T-helper 1 cell (primary cell): ENCODE results near the gene EXOC3L1.

Experiments
- DNase-seq, 5 donors: peaks; one replicate each; pipeline ENCODE4 v3.0.0-alpha.2; 2012 to 2020

EXOC3L1 gene

DNA sequence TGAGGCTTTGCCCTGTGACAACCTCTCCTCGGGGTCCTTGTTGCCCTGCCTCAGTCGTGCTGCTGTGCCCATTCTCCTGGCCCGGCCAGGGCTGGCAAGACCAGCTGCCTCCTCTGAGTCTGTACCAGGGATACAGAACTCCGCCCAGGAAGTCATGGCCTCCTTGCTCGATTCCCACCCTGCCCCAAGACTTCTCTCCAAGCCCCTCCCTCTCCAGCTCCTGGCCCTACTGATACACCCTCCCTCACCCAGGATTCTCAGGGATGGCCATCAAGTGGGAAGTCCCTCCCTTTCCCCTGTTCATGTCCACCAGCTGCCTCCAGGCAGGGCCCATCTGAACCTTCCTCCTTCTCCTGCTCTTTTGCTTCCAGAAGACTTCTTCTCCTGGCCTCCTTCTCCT lies 25.8 kb upstream of the EXOC3L1 start:
- no peak for DNase-seq

- DNase-seq, result no peak
These were observed 23.5 kb upstream of the EXOC3L1 start for GRCh38 chr16:67213197-67214019.

DNA sequence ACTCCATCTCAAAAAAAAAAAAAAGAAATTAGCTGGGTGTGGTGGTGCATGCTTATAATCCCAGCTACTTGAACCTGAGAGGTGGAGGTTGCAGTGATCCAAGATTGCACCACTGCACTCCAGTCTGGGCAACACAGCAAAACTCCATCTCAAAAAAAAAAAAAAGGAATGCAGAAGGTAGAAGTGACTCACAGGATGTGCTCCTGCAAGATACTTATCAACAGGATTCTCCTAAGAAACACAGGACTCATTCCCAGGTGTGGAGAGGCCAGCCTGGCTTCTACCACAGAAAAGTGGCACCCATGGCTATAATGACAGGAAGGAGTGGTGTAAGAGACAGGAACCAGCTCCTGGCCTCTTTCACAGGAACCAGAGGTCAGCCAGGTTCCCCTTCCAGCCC lies 22.8 kb upstream of the EXOC3L1 start:
- DNase-seq, result no peak

- DNase-seq, result no peak
These were observed 21.7 kb upstream of the EXOC3L1 start for GRCh38 chr16:67211674-67212073.

DNA sequence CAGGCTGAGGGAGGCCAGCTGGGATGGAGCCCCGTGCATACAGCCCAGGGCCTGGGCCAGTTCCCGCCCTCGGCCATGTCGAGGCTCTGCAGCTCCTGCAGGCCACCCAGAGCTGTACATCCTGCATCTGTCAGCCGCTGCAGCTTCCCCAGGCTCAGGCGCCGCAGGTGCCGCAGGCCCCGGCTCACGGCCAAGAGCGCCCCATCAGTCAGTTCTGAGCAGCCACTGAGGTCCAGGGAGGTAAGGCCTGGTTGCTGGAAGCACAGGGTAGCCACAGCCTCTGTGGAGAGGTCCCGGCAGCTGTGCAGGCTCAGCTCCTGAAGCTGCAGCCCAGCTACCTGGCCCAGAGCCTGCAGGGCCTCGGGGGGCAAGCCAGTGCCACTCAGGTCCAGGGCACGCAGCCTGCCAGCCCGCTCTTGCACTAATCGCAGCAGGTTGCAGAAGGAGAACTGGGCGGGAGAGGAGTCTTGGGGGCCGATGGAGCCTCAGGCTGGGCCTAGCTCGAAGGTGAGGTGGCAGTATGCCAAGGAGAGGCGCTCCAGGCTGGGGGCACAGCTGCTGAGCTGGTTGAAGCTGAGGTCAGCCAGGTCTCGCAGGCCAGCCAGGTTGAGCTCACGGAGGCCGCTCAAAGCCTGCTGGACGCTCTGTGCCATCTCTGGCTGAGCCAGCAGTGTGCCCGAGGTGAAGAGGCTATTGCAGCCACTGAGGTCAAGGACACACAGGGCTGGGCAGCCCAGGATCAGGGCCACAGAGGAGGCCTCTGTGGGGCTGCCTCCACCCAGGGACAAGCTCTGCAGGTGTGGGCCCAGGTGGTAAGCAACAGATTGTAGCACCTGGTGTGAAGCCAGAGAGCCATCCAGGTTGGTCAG lies 20.4 kb upstream of the EXOC3L1 start:
- no peak for DNase-seq

GRCh38 chr16:67209565-67209964 lies 19.6 kb upstream of the EXOC3L1 start:
- no peak for DNase-seq

- no peak for DNase-seq
These were observed 18.4 kb upstream of the EXOC3L1 start for GRCh38 chr16:67208154-67208896.

DNA sequence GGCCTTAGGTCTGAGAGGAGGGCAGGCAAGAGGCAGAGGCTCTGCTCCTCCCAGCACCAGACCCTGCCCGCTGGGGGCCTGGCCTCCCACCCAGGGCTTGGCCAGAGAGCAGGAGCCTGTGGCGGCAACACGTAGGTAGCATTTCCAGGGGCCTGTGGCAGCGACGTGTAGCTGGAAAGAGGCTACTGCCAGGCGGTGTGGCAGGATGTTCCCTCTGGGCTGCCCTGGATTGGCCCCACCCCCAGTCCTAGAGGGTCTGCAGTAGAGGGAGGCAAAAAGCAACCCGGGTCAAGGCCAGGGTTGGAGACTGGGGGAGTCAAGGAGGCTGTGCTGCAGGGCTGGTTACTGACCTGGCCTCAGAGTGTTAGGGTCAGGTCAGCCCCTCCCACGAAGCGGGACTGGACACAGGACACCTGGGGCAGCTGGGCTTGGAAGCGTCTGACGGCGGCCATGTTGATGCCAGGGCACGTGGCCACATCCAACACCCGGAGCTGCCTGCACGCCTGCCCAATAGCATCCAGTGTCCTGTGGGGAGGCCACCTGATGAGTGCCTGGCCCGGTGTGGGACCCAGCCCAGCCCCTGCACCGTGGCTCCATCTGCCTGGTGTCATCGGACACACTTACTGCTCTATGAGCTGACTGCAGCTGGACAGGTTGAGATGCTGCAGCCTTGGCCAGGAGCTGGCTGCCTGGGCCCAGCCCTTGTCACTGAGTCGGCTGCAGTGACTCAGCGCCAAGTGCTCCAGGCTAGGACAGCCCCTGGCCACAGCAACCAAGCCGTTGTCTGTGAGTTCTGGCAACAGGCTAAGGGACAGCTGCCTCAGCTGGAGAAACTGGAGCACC lies 17.5 kb upstream of the EXOC3L1 start:
- no peak for DNase-seq

DNA sequence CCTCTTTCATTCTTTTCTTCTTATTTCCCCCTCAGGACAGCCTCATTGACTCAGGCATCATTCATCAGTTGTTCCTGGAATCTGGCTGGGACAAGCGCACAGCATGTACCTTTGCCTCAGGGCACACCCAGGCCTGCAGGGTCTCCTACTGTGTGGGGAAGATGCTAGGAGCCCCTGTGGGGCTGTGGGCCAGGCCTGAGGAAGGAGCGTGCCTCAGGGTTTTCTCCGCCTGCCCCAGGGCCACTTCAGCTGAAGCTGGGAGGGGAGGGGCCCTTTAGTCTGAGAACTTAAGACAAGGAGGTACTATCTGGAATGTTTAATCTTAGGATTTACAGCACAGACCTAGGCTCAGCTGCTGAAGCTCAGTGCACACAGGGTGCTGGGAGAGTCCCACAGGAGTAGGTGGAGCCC lies 16.9 kb upstream of the EXOC3L1 start:
- DNase-seq, result no peak

DNA sequence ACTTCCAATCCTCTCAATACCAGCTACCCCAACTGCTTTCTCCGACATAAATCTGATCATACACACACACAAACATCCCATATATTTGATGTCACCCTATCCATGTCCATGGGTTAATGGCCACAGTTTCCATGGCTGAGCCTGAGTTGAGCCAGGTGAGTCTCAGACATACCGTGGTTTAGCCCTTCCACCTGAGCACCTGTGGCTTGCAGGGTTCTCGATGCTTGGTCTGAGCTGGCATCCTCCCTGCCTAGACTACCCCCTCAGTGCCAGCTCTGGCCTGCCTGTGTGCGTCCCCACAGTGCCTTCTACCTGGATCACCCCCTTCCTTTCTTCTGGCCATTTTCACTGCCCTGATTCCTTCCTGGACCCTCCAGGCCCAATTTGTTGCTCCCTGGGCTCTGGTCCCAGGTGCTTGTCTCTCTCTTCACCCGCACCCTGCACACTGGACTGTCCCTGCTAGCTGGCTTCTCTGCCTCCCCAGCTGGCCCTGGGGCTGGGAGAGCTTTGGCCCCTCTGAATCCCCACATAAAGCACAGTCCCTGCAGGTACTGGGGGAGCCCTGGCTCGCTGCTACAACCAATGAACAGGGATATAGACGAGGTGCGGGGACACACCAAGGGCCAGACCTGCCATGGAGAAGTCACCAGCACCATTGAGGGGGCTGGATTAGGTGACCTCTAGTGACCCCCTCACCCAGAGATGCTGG lies 16.3 kb upstream of the EXOC3L1 start:
- no peak for DNase-seq

DNA sequence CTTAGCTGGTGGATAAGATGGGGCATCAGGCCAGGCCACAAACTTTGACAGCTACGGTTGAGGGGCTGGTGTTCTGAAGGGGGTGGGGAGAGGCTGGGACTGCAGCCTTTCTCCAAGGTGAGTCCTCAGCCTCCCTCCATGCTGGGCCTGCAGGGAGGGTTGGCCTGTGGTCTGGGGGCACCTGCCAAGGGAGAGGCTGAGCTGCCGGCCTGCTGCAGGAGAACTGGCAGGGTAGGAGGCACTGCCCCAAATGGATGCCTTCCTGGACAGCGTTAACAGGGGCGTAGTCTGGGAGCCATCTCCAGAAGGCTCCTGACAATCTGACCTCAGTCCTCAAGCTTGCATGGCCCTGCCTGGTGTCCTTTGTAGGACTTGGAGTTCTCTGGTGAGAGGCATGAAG lies 14.1 kb upstream of the EXOC3L1 start:
- DNase-seq, result no peak

- DNase-seq, result no peak
These were observed 13.1 kb upstream of the EXOC3L1 start for GRCh38 chr16:67202956-67203493.

GRCh38 chr16:67202426-67202825 lies 12.5 kb upstream of the EXOC3L1 start:
- DNase-seq, result no peak

DNA sequence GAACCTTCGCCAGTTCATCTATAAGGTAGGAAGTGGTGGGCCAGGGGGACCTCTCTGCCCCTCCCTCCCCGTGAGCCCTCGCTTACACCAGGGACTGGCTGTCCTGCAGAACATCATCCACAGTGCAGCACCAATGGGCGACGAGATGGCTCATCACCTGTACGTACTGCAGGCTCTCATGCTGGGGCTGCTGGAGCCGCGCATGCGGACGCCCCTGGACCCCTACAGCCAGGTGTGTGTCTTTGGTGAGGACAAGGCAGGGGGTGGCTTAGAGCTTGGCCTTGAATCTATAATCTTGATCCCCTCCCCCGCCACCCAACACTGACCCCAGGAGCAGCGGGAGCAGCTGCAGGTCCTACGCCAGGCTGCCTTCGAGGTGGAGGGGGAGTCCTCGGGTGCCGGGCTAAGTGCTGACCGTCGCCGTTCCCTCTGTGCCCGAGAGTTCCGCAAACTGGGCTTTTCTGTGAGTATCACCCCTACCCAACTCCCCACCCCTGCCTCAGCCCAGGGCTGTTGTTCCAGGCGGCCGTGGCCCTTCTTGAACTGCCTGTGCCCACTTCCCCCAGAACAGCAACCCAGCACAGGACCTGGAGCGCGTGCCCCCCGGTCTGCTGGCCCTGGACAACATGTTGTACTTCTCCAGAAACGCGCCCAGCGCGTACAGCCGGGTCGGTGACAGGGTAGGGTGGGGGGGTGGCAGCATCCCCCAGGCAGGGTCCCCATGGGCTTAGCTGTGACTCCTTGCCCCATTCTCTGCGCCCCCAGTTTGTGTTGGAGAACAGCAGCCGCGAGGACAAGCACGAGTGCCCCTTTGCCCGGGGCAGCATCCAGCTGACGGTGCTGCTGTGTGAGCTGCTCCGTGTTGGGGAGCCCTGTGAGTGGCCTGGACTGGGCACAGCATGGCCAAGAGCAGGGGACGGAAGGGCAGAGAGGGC lies 11.7 kb upstream of the EXOC3L1 start:
- no peak for DNase-seq

DNA sequence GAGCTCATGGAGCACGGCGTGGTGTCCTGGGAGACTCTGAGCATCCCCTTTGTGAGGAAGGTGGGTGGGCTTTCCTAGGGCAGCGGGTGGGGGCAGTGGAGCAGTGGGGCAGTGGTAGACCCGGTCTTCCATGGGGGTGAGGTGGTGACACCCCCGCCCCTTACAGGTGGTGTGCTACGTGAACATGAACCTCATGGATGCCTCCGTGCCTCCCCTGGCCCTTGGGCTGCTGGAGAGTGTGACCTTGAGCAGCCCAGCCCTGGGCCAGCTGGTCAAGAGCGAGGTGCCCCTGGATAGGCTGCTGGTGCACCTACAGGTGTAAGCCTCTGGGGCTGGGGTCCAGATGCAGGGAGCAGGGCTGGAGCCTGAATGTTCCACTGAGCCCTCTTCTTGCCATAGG lies 10.6 kb upstream of the EXOC3L1 start:
- DNase-seq, result no peak

- DNase-seq, result no peak
These were observed 9.9 kb upstream of the EXOC3L1 start for GRCh38 chr16:67199808-67200198.

GRCh38 chr16:67199011-67199807 lies 9.3 kb upstream of the EXOC3L1 start, which contains the start of gene ELMO3:
Gene ELMO3 (plus strand): TSS chr16:67199131. CDS start chr16:67199327, 196 bp downstream.
- DNase-seq, result no peak

- DNase-seq, result no peak
These were observed 8.3 kb upstream of the EXOC3L1 start for GRCh38 chr16:67198238-67198734.

GRCh38 chr16:67197704-67198103 lies 7.8 kb upstream of the EXOC3L1 start:
- no peak for DNase-seq
